MM.1S (cell line): ENCODE measurements around the gene TXN2.

Source experiments
- CTCF ChIP-seq: fragments of 300-600 bp; sonication (generic); IDR thresholded peaks from 2 replicates; pipeline ENCODE4 v1.5.1; 2016; ENCODE audit warnings: antibody characterized with exemption, low read length, mixed read lengths
- EZH2 ChIP-seq: fragments of 300-600 bp; sonication (generic); optimal IDR thresholded peaks from 2 replicates; pipeline ENCODE3; 2017; ENCODE audit warnings: low read depth, mild to moderate bottlenecking, antibody characterized with exemption, low read length, mixed read lengths

GRCh38 chr22:36528795-36529751, 47.6 kb upstream of the TXN2 start, which contains the start of gene EIF3D:
- no peak for TF ChIP-seq CTCF
- TF ChIP-seq EZH2: no peak
